H1 (cell line): ENCODE measurements around the gene DCTPP1. TPM values are rescaled to one million over a fixed set of nuclear protein-coding genes. Genes with fewer than 3 reads are reported as not detected.
A peak's percentile ranks its signal among the peaks of the same experiment; 100 is the strongest.

Experiments used
- CTCF ChIA-PET: fragments of 300-600 bp; sonication (Branson Sonifier 250); formaldehyde crosslinking; loops from one replicate; lab custom pipeline; 2021; ENCODE audit not compliant: partially characterized antibody; lab: Charles Lee
- POLR2A ChIA-PET: fragments of 300-600 bp; sonication (Branson Sonifier 250); formaldehyde crosslinking; loops from one replicate; lab custom pipeline; 2021; ENCODE audit warnings: inconsistent platforms; ENCODE audit not compliant: partially characterized antibody; lab: Charles Lee
- DNase-seq, 2 experiments: peaks; one replicate each; pipeline versions ENCODE4 v3.0.0 to v3.0.0-alpha.2; 2010 to 2022; ENCODE audit warnings: low spot score in 2 of 2, low read depth in 1 of 2, mixed read lengths in 1 of 2
- FAIRE-seq: peaks from 2 replicates; lab custom pipeline; 2011; peaks lifted over from hg19 to GRCh38; lab: Jason Lieb, UNC
- H2AFZ ChIP-seq: 2 replicates; pipeline ENCODE4 v1.8.1; 2012; ENCODE audit warnings: low read length, inconsistent platforms
- H2AK5ac ChIP-seq: 2 replicates; pipeline ENCODE4 v1.6.1; 2013; ENCODE audit warnings: low read depth, low read length
- H2BK120ac ChIP-seq: replicated peaks from 2 replicates; pipeline ENCODE3; 2013; ENCODE audit warnings: low read depth, low read length, inconsistent platforms
- H2BK12ac ChIP-seq: 2 replicates; pipeline ENCODE4 v1.6.1; 2013; ENCODE audit warnings: low read depth, low read length
- H2BK15ac ChIP-seq: 2 replicates; pipeline ENCODE4 v1.6.1; 2013; ENCODE audit warnings: low read length
- H2BK20ac ChIP-seq: 2 replicates; pipeline ENCODE4 v1.6.1; 2013; ENCODE audit warnings: low read length
- H2BK5ac ChIP-seq: 2 replicates; pipeline ENCODE4 v1.6.1; 2013; ENCODE audit warnings: low read depth, low read length
- H3K14ac ChIP-seq: 2 replicates; pipeline ENCODE4 v1.6.1; 2013; ENCODE audit warnings: inconsistent platforms; ENCODE audit not compliant: insufficient read length
- H3K18ac ChIP-seq: 2 replicates; pipeline ENCODE4 v1.6.1; 2013; ENCODE audit warnings: low read length; ENCODE audit errors: extremely low read depth
- H3K23ac ChIP-seq: 2 replicates; pipeline ENCODE4 v1.6.1; 2013; ENCODE audit warnings: inconsistent platforms; ENCODE audit not compliant: insufficient read length
- H3K23me2 ChIP-seq: 2 replicates; pipeline ENCODE4 v1.6.1; 2013; ENCODE audit warnings: low read depth, low read length
- H3K27ac ChIP-seq: 2 replicates; pipeline ENCODE4 v1.6.1; 2011; ENCODE audit warnings: low read depth, low read length, inconsistent platforms
- H3K27me3 ChIP-seq, 4 experiments: replicated peaks in 1 of 4; 1 replicate in 1 of 4; 2 replicates in 3 of 4; pipeline versions ENCODE4 v1.6.1 to v1.8.1; 2011 to 2013; ENCODE audit warnings: low read length in 3 of 4, mild to moderate bottlenecking in 3 of 4, inconsistent platforms in 2 of 4, mixed read lengths in 2 of 4, moderate library complexity in 1 of 4; ENCODE audit not compliant: control insufficient read depth in 3 of 4, insufficient read depth in 3 of 4; ENCODE audit errors: extremely low read depth in 1 of 4
- H3K36me3 ChIP-seq, 4 experiments: 2 replicates each; pipeline versions ENCODE4 v1.6.1 to v1.8.1; 2011 to 2013; ENCODE audit warnings: mild to moderate bottlenecking in 4 of 4, low read length in 3 of 4, moderate library complexity in 2 of 4, control low read depth in 1 of 4, inconsistent platforms in 1 of 4; ENCODE audit not compliant: insufficient read depth in 4 of 4, control insufficient read depth in 2 of 4
- H3K4ac ChIP-seq: replicated peaks from 2 replicates; pipeline ENCODE3; 2013; ENCODE audit warnings: low read length, low read depth, mixed read lengths, inconsistent platforms; ENCODE audit not compliant: insufficient read length
- H3K4me1 ChIP-seq, 4 experiments: replicated peaks in 1 of 4; 1 replicate in 1 of 4; 2 replicates in 3 of 4; pipeline versions ENCODE4 v1.6.1 to v1.8.1; 2011 to 2013; ENCODE audit warnings: low read length in 3 of 4, inconsistent platforms in 2 of 4, mixed read lengths in 1 of 4; ENCODE audit not compliant: insufficient read depth in 4 of 4, control insufficient read depth in 3 of 4
- H3K4me2 ChIP-seq, 2 experiments: 2 replicates each; pipeline versions ENCODE4 v1.6.1 to v1.8.1; 2011 to 2013; ENCODE audit warnings: low read depth in 2 of 2, low read length in 2 of 2, control low read depth in 1 of 2, inconsistent platforms in 1 of 2, mild to moderate bottlenecking in 1 of 2; ENCODE audit not compliant: insufficient read depth in 1 of 2
- H3K4me3 ChIP-seq, 4 experiments: fragments of 200-600, 300-600 bp in 1 of 4; sonication (generic), shearing (Covaris generic), sonication (Bioruptor Twin) in 1 of 4; 2 replicates each; pipeline versions ENCODE4 v1.5.1 to v1.8.1; 2011 to 2016; ENCODE audit warnings: low read length in 4 of 4, low read depth in 3 of 4, control low read depth in 2 of 4, inconsistent platforms in 2 of 4, mild to moderate bottlenecking in 2 of 4, mixed read lengths in 1 of 4, moderate library complexity in 1 of 4; ENCODE audit not compliant: insufficient read depth in 2 of 4; ENCODE audit errors: extremely low read depth in 1 of 4
- H3K56ac ChIP-seq: replicated peaks from 2 replicates; pipeline ENCODE3; 2013; ENCODE audit warnings: low read depth, mild to moderate bottlenecking, mixed read lengths, low read length, inconsistent platforms; ENCODE audit not compliant: insufficient read length
- H3K79me1 ChIP-seq: 2 replicates; pipeline ENCODE4 v1.6.1; 2013; ENCODE audit warnings: low read depth, low read length, control low read depth
- H3K79me2 ChIP-seq, 2 experiments: 2 replicates each; pipeline versions ENCODE4 v1.6.1 to v1.8.1; 2012 to 2013; ENCODE audit warnings: low read length in 2 of 2, mild to moderate bottlenecking in 2 of 2, inconsistent platforms in 1 of 2; ENCODE audit not compliant: insufficient read depth in 2 of 2, control insufficient read depth in 1 of 2
- H3K9ac ChIP-seq, 4 experiments: replicated peaks in 1 of 4; 1 replicate in 1 of 4; 2 replicates in 3 of 4; pipeline versions ENCODE4 v1.6.1 to v1.8.1; 2011 to 2013; ENCODE audit warnings: low read depth in 3 of 4, low read length in 3 of 4, control low read depth in 2 of 4, mild to moderate bottlenecking in 2 of 4, moderate library complexity in 2 of 4, inconsistent platforms in 1 of 4; ENCODE audit errors: extremely low read depth in 1 of 4
- H3K9me3 ChIP-seq, 2 experiments: 2 replicates each; pipeline versions ENCODE4 v1.6.1 to v1.8.1; 2012 to 2013; ENCODE audit warnings: mild to moderate bottlenecking in 2 of 2, moderate library complexity in 2 of 2, control low read depth in 1 of 2, inconsistent platforms in 1 of 2, low read depth in 1 of 2, low read length in 1 of 2, mixed read lengths in 1 of 2; ENCODE audit not compliant: insufficient read depth in 2 of 2
- H4K20me1 ChIP-seq, 2 experiments: replicated peaks in 1 of 2; 2 replicates each; pipeline versions ENCODE3 to v1.8.1; 2011 to 2013; ENCODE audit warnings: inconsistent platforms in 2 of 2, low read length in 2 of 2, mild to moderate bottlenecking in 1 of 2; ENCODE audit not compliant: insufficient read depth in 2 of 2, control insufficient read depth in 1 of 2
- H4K5ac ChIP-seq: 2 replicates; pipeline ENCODE4 v1.6.1; 2013; ENCODE audit warnings: low read length, low read depth, mixed read lengths, inconsistent platforms; ENCODE audit not compliant: insufficient read length
- H4K8ac ChIP-seq: 2 replicates; pipeline ENCODE4 v1.8.0; 2013; ENCODE audit warnings: mild to moderate bottlenecking, moderate library complexity, low read length, inconsistent platforms; ENCODE audit not compliant: insufficient read depth; ENCODE audit errors: extremely low read depth
- H4K91ac ChIP-seq: replicated peaks from 2 replicates; pipeline ENCODE3; 2013; ENCODE audit warnings: low read length, mixed read lengths, inconsistent platforms; ENCODE audit not compliant: insufficient read length
- ASH2L ChIP-seq: fragments of 200-600, 300-600 bp; sonication (generic); IDR thresholded peaks from one replicate; pipeline ENCODE4 v1.7.1; 2017; ENCODE audit warnings: low read length
- BRCA1 ChIP-seq: IDR thresholded peaks from 2 replicates; pipeline ENCODE4 v1.6.1; 2012; ENCODE audit warnings: low read depth, low read length, improper control_type of control experiment
- CREB1 ChIP-seq: IDR thresholded peaks from 2 replicates; pipeline ENCODE4 v1.6.1; 2012; ENCODE audit warnings: inconsistent platforms
- EZH2 ChIP-seq: fragments of 200-600 bp; sonication (generic); IDR thresholded peaks from 2 replicates; pipeline ENCODE4 v1.7.1; 2012; ENCODE audit warnings: low read depth, mild to moderate bottlenecking, moderate library complexity, low read length, inconsistent platforms; ENCODE audit not compliant: severe bottlenecking
- KDM1A ChIP-seq: fragments of 200-600, 300-600 bp; sonication (generic); IDR thresholded peaks from 2 replicates; pipeline ENCODE4 v1.7.1; 2016; ENCODE audit warnings: mild to moderate bottlenecking, low read length, borderline replicate concordance
- SP2 ChIP-seq: IDR thresholded peaks from 2 replicates; pipeline ENCODE4 v1.6.1; 2012; ENCODE audit warnings: mild to moderate bottlenecking, low read length, inconsistent platforms
- WGBS, 2 experiments: shearing (Covaris generic) in 1 of 2; methylation state at CpG; one replicate each; pipeline versions ENCODE4 v1.1.6 to v1.1.7; 2013 to 2015; ENCODE audit warnings: low lambda C conversion rate in 2 of 2, mixed read lengths in 2 of 2, inconsistent platforms in 1 of 2, low coverage in 1 of 2, missing lambda C conversion rate in 1 of 2; ENCODE audit not compliant: insufficient replicate concordance in 2 of 2, insufficient coverage in 1 of 2, insufficient read length in 1 of 2; ENCODE audit errors: extremely low coverage in 1 of 2, missing lambda C conversion rate in 1 of 2; 5-methylcytosine and 5-hydroxymethylcytosine counted together
- polyA plus RNA-seq, 7 experiments: library from polyadenylated mRNA; depleted of rRNA in 3 of 7; stranded (reverse) in 5 of 7; unstranded in 2 of 7; fragments of >200 nt in 5 of 7; fragments of 200-250 nt in 2 of 7; gene quantifications; 1 replicate in 5 of 7; 2 replicates in 1 of 7; 4 replicates in 1 of 7; pipeline versions ENCODE4 v1.2.1 to v1.2.3, GENCODE V29; 2011 to 2013; ENCODE audit warnings: missing spikeins in 2 of 7, mixed read lengths in 2 of 7
- total RNA-seq: library from RNA; stranded (reverse); fragmentation: NEBNext Ultra II Directional; extraction: Animal tissue kit (Norgen Biotek cat#: 25700); gene quantifications from 2 replicates; pipeline ENCODE4 v1.2.1, GENCODE V29; 2021

The DCTPP1 gene
- total and polyA plus RNA-seq, 2 of the 8 experiments (the other 6 are each of a cell fraction or from before 2014, with no cell fraction given), result 94.5 to 103 TPM

DNA sequence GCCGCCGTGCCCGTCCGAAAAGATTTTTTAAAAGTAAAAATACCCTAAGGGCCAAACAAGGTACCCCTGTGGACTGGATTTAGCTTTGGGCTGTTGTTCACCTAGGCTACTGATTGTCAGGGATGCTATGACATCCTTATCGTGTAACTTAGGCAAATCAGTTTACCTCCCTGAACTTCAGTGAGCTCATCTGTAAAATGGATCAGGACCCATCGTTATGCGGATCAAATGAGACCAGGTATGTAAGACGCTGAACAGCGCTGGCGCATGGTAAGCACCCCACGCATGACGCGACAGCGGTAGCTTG lies 23.1 kb downstream of the DCTPP1 start:
- H3K79me1 ChIP-seq, result peaks cover 5% of the 10 kb centered on the region; the same call in 1 of the 2 replicates
- CTCF ChIA-PET, result interaction anchor here (0.7 to 2.9 kb wide), 10 partner anchors 10 to 287 kb away, joined by 3 to 20 read pairs (median 4); partner anchors contain the start of genes DCTPP1 and ZNF48
- no peaks in the 10 kb centered on the region for H3K9me3 ChIP-seq
- no peaks in the 10 kb centered on the region; a peak in 1 of 7 replicates for H3K27me3 ChIP-seq
- no peak overlapping the region; the same call in 1 of the 2 replicates for H4K8ac ChIP-seq
- peak overlapping the region; percentile 64 for H4K5ac ChIP-seq
- no peak for DNase-seq
- H2AFZ ChIP-seq, result peak overlapping the region; percentile 98
- H3K4ac ChIP-seq, result no peak overlapping the region
- TF ChIP-seq SP2, result no peak
- TF ChIP-seq EZH2, result no peak
- TF ChIP-seq KDM1A, result peak; percentile 12; the same call in 1 of the 2 replicates
- TF ChIP-seq ASH2L, result no peak
- TF ChIP-seq CREB1, result no peak; the same call in 1 of the 2 replicates
- no peak for TF ChIP-seq BRCA1
- TF ChIP-seq, all 59 proteins: peak for 1
- Histone ChIP-seq H3K56ac (no peak overlapping the region), H2BK15ac (no peak overlapping the region), H3K9ac (peak overlapping the region in 3 of 4 experiments; percentile 43 to 85 (median 78); a peak in 6 of 7 replicates), H3K4me3 (peak overlapping the region; percentile 74 to 85 (median 81)), H2AK5ac (no peak overlapping the region), H4K20me1 (peaks cover 0 to 16% of the 10 kb centered on the region in 2 experiments), H2BK120ac (no peak overlapping the region), H3K27ac (no peak overlapping the region; the same call in 1 of the 2 replicates), H3K18ac (peak overlapping the region; percentile 81), H2BK20ac (0 out of 2 replicates have a peak overlapping the region, but pooled peaks have one; percentile 29), H3K4me2 (peak overlapping the region; percentile 82 to 97), H3K23me2 (peaks cover 12% of the 10 kb centered on the region), H3K14ac (no peak overlapping the region), H2BK12ac (0 out of 2 replicates have a peak overlapping the region, but pooled peaks have one; percentile 2), H4K91ac (no peak overlapping the region), H2BK5ac (peak overlapping the region; percentile 12; the same call in 1 of the 2 replicates), H3K23ac (no peak overlapping the region), H3K79me2 (peaks cover 0 to 8% of the 10 kb centered on the region in 2 experiments; a peak in 2 of 4 replicates), H3K4me1 (peaks cover 3 to 12% (median 4%) of the 10 kb centered on the region in 4 experiments; a peak in 6 of 7 replicates), H3K36me3 (peaks cover 0 to 8% (median 2%) of the 10 kb centered on the region in 4 experiments; a peak in 4 of 8 replicates)
- no peak for FAIRE-seq
- WGBS, 2 experiments, result 38% methylated on average over 14 of the region's 14 CpGs; no CpG with 5 or more reads in 1 of the 2 experiments
- POLR2A ChIA-PET, result interaction anchor here (0.6 to 5.1 kb wide), 15 partner anchors 8 to 203 kb away, joined by 3 to 61 read pairs (median 5); partner anchors contain the start of genes CD2BP2, ZNF48, ZNF688 and ZNF689
